H1 (cell line): ENCODE measurements around the gene ADK. TPM values are rescaled to one million over a fixed set of nuclear protein-coding genes. Genes with fewer than 3 reads are reported as not detected.

Experiments
- CHD7 ChIP-seq: fragments of 300-600 bp; sonication (generic); IDR thresholded peaks from 2 replicates; pipeline ENCODE4 v1.7.1; 2012; ENCODE audit warnings: low read length, moderate library complexity, mild to moderate bottlenecking, inconsistent platforms; ENCODE audit not compliant: insufficient replicate concordance
- CTCF ChIP-seq, 3 experiments: IDR thresholded peaks; 1 replicate in 2 of 3; 2 replicates in 1 of 3; pipeline versions ENCODE4 v1.5.1 to v1.6.1; 2011; ENCODE audit warnings: low read length in 3 of 3, mild to moderate bottlenecking in 3 of 3, inconsistent platforms in 2 of 3, low read depth in 1 of 3, moderate library complexity in 1 of 3; ENCODE audit not compliant: insufficient read depth in 1 of 3; ENCODE audit errors: control extremely low read depth in 1 of 3
- HDAC6 ChIP-seq: IDR thresholded peaks from one replicate; pipeline ENCODE4 v1.7.1; 2012; ENCODE audit warnings: low read depth, mild to moderate bottlenecking, inconsistent platforms, low read length, moderate library complexity
- TCF12 ChIP-seq: IDR thresholded peaks from 2 replicates; pipeline ENCODE4 v1.6.1; 2011; ENCODE audit warnings: low read depth, mild to moderate bottlenecking, low read length
- polyA plus RNA-seq, 7 experiments: library from polyadenylated mRNA; depleted of rRNA in 3 of 7; stranded (reverse) in 5 of 7; unstranded in 2 of 7; fragments of >200 nt in 5 of 7; fragments of 200-250 nt in 2 of 7; gene quantifications; 1 replicate in 5 of 7; 2 replicates in 1 of 7; 4 replicates in 1 of 7; pipeline versions ENCODE4 v1.2.1 to v1.2.3, GENCODE V29; 2011 to 2013; ENCODE audit warnings: missing spikeins in 2 of 7, mixed read lengths in 2 of 7
- total RNA-seq: library from RNA; stranded (reverse); fragmentation: NEBNext Ultra II Directional; extraction: Animal tissue kit (Norgen Biotek cat#: 25700); gene quantifications from 2 replicates; pipeline ENCODE4 v1.2.1, GENCODE V29; 2021

The ADK gene
- total and polyA plus RNA-seq, 2 of the 8 experiments (the other 6 are each of a cell fraction or from before 2014, with no cell fraction given): 12.3 to 42.4 TPM

GRCh38 chr10:74585231-74586087, 434.4 kb downstream of the ADK start (continued):
- TF ChIP-seq CHD7 (no peak), CTCF (IDR thresholded peaks at IDR 0.05; ENCODE audit: control extremely low read depth in 1 of 3, insufficient read depth in 1 of 3, low read depth in 1 of 3, low read length in 3 of 3) (no peak), HDAC6 (no peak), TCF12 (no peak)
